Endothelial cell of umbilical vein (primary cell): Measurements from ENCODE around the gene TMEM87A. TPM values are rescaled to one million over a fixed set of nuclear protein-coding genes. Genes with fewer than 3 reads are reported as not detected.

Source experiments
- BruUV-seq: library from RNA; stranded (reverse); fragments of 400-500 nt; replicated peaks from 2 replicates; lab custom pipeline; 2021; lab: Mats Ljungman, UMichigan
- CTCF ChIA-PET: fragments of 300-600, 350-600 bp; sonication (Branson Sonifier 250); formaldehyde crosslinking; loops from one replicate; lab custom pipeline; 2021; ENCODE audit warnings: antibody characterized with exemption, inconsistent platforms; lab: Charles Lee
- POLR2A ChIA-PET: fragments of 300-600, 350-600 bp; sonication (Branson Sonifier 250); formaldehyde crosslinking; loops from one replicate; lab custom pipeline; 2021; ENCODE audit warnings: antibody characterized with exemption, inconsistent platforms; lab: Charles Lee
- DNase-seq: peaks from one replicate; pipeline ENCODE4 v3.0.0-alpha.2; 2011; ENCODE audit warnings: low read depth, low spot score
- FAIRE-seq: peaks from 2 replicates; lab custom pipeline; 2011; peaks lifted over from hg19 to GRCh38; lab: Jason Lieb, UNC
- H2AFZ ChIP-seq: 2 replicates; pipeline ENCODE4 v1.6.0; 2012; ENCODE audit warnings: low read depth, low read length, control low read depth, inconsistent platforms
- H3K27ac ChIP-seq: 2 replicates; pipeline ENCODE4 v1.5.1; 2011; ENCODE audit warnings: low read depth, mild to moderate bottlenecking, control low read depth, low read length, moderate library complexity; ENCODE audit not compliant: insufficient read depth
- H3K27me3 ChIP-seq, 2 experiments: 2 replicates each; pipeline versions ENCODE4 v1.6.0 to v1.6.1; 2011; ENCODE audit warnings: low read length in 2 of 2, mixed read lengths in 1 of 2; ENCODE audit not compliant: control insufficient read depth in 2 of 2, insufficient read depth in 2 of 2
- H3K36me3 ChIP-seq, 2 experiments: 2 replicates in 1 of 2; 3 replicates in 1 of 2; pipeline ENCODE4 v1.5.1; 2011; ENCODE audit warnings: low read length in 2 of 2, mild to moderate bottlenecking in 1 of 2, moderate library complexity in 1 of 2; ENCODE audit not compliant: control insufficient read depth in 2 of 2, insufficient read depth in 2 of 2; ENCODE audit errors: extremely low read depth in 1 of 2
- H3K4me1 ChIP-seq: 3 replicates; pipeline ENCODE4 v1.5.1; 2011; ENCODE audit warnings: mild to moderate bottlenecking, low read length; ENCODE audit not compliant: control insufficient read depth, insufficient read depth; ENCODE audit errors: extremely low read depth
- H3K4me2 ChIP-seq: 2 replicates; pipeline ENCODE4 v1.6.1; 2011; ENCODE audit warnings: low read length, control low read depth, mixed read lengths; ENCODE audit not compliant: insufficient read depth
- H3K4me3 ChIP-seq, 3 experiments: fragments of 200-600 bp in 1 of 3; sonication (generic), shearing (Covaris generic) in 1 of 3; replicated peaks in 1 of 3; 2 replicates each; pipeline ENCODE4 v1.5.1; 2011 to 2016; ENCODE audit warnings: control low read depth in 3 of 3, low read length in 3 of 3, mild to moderate bottlenecking in 2 of 3, inconsistent platforms in 1 of 3, low read depth in 1 of 3, moderate library complexity in 1 of 3; ENCODE audit not compliant: insufficient read depth in 1 of 3
- H3K79me2 ChIP-seq: 2 replicates; pipeline ENCODE4 v1.6.0; 2012; ENCODE audit warnings: low read length, inconsistent platforms; ENCODE audit not compliant: control insufficient read depth, insufficient read depth
- H3K9ac ChIP-seq: replicated peaks from 2 replicates; pipeline ENCODE3; 2011; ENCODE audit warnings: low read length, control low read depth; ENCODE audit not compliant: insufficient read depth; ENCODE audit errors: extremely low read depth
- H3K9me1 ChIP-seq: replicated peaks from 3 replicates; pipeline ENCODE4 v1.6.0; 2011; ENCODE audit warnings: mild to moderate bottlenecking, low read length; ENCODE audit not compliant: control insufficient read depth, insufficient read depth; ENCODE audit errors: extremely low read depth
- H3K9me3 ChIP-seq: replicated peaks from 2 replicates; pipeline ENCODE4 v1.5.1; 2012; ENCODE audit warnings: low read length, inconsistent platforms; ENCODE audit not compliant: control insufficient read depth, insufficient read depth
- H4K20me1 ChIP-seq: replicated peaks from 2 replicates; pipeline ENCODE3; 2011; ENCODE audit warnings: mild to moderate bottlenecking, low read length; ENCODE audit not compliant: control insufficient read depth, insufficient read depth; ENCODE audit errors: extremely low read depth
- FOS ChIP-seq: IDR thresholded peaks from 2 replicates; pipeline ENCODE4 v1.6.1; 2011; ENCODE audit warnings: mild to moderate bottlenecking, low read length, moderate library complexity, borderline replicate concordance; ENCODE audit not compliant: insufficient read depth
- MAX ChIP-seq: IDR thresholded peaks from 2 replicates; pipeline ENCODE4 v1.6.1; 2011; ENCODE audit not compliant: insufficient read depth, insufficient read length
- dilution Hi-C: fragments of 300-500 bp; cut with MboI; formaldehyde crosslinking; loops from one replicate; pipeline ENCODE4 v1.15.0; 2019; ENCODE audit warnings: low sequenced_read_pairs; ENCODE audit not compliant: extremely low pct_ligation_motif_present
- intact Hi-C: fragments of 100-400 bp; cut with micrococcal nuclease; formaldehyde crosslinking; loops from one replicate; pipeline ENCODE4 v1.10.0; 2022
- polyA plus RNA-seq, 4 experiments: library from polyadenylated mRNA; depleted of rRNA in 3 of 4; stranded (reverse) in 3 of 4; unstranded in 1 of 4; fragments of >200 nt; gene quantifications; 2 replicates each; pipeline versions ENCODE4 v1.2.1 to v1.2.3, GENCODE V29; 2011 to 2012; ENCODE audit warnings: missing spikeins in 1 of 4
- total RNA-seq: library from RNA; stranded (reverse); gene quantifications from 2 replicates; pipeline ENCODE4 v1.2.3, GENCODE V29; 2021

TMEM87A gene
- total and polyA plus RNA-seq, 2 donors (not counting 3 experiments of a cell fraction or from before 2014, with no cell fraction given): 22.3 to 41.1 TPM

GRCh38 chr15:42184736-42185135 lies 88.5 kb downstream of the TMEM87A start:
- Histone ChIP-seq H3K9me3 (no peaks in the 10 kb centered on the region), H3K9me1 (no peaks in the 10 kb centered on the region), H3K27me3 (no peaks in the 10 kb centered on the region), H3K36me3 (peaks cover 11 to 19% of the 10 kb centered on the region in 2 experiments), H3K79me2 (no peaks in the 10 kb centered on the region), H3K9ac (no peak overlapping the region), H3K4me3 (no peak overlapping the region), H3K4me1 (no peaks in the 10 kb centered on the region), H3K27ac (no peak overlapping the region), H4K20me1 (no peaks in the 10 kb centered on the region), H3K4me2 (no peak overlapping the region), H2AFZ (no peak overlapping the region)
- intact Hi-C loops (no loop called here), dilution Hi-C loops (no loop called here)
- CTCF ChIA-PET: interaction anchor here (1.2 to 1.3 kb wide), 2 partner anchors 17 to 200 kb away, joined by 3 to 5 read pairs; no protein-coding TSS in a partner anchor
- DNase-seq: no peak
- TF ChIP-seq FOS: no peak
- POLR2A ChIA-PET: no interaction called here
- no peak for FAIRE-seq
- BruUV-seq: no TSS peak

- ChIA-PET POLR2A (no interaction called here), CTCF (interaction anchor here (1.2 to 1.3 kb wide), 2 partner anchors 17 to 201 kb away, joined by 3 to 5 read pairs; no protein-coding TSS in a partner anchor)
- no peaks in the 10 kb centered on the region for H3K9me1 ChIP-seq
- H3K27ac ChIP-seq: no peak overlapping the region
- no peak for TF ChIP-seq MAX
- H2AFZ ChIP-seq: no peak overlapping the region
- no peak overlapping the region for H3K9ac ChIP-seq
- DNase-seq (no peak), FAIRE-seq (peak; percentile 50)
- H3K4me2 ChIP-seq: no peak overlapping the region
- no peaks in the 10 kb centered on the region for H3K27me3 ChIP-seq
- no peaks in the 10 kb centered on the region for H3K4me1 ChIP-seq
- dilution Hi-C loops (no loop called here), intact Hi-C loops (no loop called here)
- BruUV-seq: no TSS peak
- peaks cover 11 to 21% of the 10 kb centered on the region in 2 experiments for H3K36me3 ChIP-seq
- H3K9me3 ChIP-seq: no peaks in the 10 kb centered on the region
- H3K4me3 ChIP-seq: no peak overlapping the region
- no peaks in the 10 kb centered on the region for H4K20me1 ChIP-seq
- no peaks in the 10 kb centered on the region for H3K79me2 ChIP-seq
These were observed 88.9 kb downstream of the TMEM87A start for GRCh38 chr15:42184296-42184695.
